Limb (tissue), 2 donors: ENCODE data around the gene POR.
"Not testable (repeated sequence)": the region's sequence is repeated elsewhere in the genome, so short reads cannot be mapped to it uniquely, and the experiment has no call there.

ENCODE experiments used
- DNase-seq, 2 donors: peaks; one replicate each; pipeline ENCODE4 v3.0.0-alpha.2; 2016; ENCODE audit errors: extremely low spot score in 2 of 2

The POR gene

DNA sequence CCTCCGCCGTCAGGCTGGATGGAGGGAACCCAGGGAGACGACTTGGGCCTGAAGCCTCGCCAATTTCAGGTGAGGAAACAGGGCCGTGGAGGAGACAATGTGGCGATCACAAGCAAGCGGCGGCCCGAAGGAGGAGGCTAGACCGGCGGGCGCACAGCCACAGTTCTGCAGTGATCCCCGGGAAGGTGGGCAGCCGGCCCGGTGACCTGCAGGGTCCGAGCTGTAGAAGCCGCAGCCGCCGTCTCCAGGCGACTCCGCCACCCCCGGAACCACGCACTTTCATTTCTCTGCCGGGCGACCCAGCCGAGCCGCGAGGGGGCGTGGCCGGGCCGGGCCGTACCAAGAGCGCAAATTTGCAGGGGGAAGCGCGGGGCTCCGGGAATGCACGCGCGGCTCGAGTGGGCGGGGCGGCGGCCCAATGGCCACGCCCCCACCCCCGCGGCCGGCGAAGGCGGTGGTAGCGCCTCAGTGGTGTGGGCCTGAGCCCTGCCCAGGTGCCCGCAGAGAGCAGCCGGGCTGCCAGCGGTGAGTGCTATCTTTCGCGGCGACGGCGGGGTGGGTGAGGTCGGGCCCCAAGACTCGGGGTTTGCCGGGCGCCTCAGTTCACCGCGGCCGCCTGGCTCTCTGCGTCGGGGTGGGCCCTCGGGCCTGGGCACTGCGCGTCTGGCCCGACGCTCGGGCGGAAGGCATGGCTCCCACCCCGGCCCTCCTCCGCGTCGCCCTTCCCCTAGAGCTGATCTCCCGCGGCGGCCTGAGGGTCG, at the start of gene POR:
Gene POR, plus strand, starts transcription at position 501 of the 761 bp plus-strand sequence. CDS start 38,847 bp downstream, outside the sequence.
- DNase-seq, result peak; percentile 88 to 98

GRCh38 chr7:75866114-75866488, 48.9 kb upstream of the POR start:
- no peak for DNase-seq

- DNase-seq, result peak; percentile 56 to 57
These were observed 48.2 kb upstream of the POR start for GRCh38 chr7:75866489-75867389.

DNA sequence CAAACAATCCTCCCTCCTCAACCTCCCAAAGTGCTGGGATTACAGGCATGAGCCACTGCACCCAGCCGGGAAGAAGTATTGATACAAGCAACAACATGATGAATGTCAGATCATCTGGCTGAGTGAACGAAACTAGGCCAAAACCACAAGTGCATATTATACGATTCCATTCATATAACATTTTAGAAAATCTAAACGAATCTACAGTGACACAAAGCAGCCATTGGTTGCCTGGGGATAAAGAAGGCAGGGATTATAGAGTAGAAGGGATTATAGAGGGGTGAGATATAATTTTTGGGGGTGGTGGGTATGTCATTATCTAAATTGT, 47.6 kb upstream of the POR start:
- DNase-seq, result no peak

DNA sequence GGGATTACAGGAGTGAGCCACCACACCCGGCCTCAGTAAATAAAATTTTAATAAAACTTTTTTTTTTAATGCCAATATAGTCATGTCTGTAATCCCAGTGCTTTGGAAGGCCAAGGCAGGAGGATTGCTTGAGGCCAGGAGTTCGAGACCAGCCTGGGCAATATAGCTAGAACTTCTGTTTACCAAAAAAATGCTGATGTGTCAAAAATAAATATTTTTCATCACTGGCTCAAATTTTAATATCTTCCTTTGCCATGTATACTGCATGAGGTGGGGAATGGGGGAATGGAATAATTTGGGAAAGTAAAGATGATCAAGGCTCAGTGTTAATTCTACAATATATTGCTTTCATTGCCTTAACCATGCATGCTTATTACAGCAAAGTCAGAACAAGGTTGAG, 46.8 kb upstream of the POR start:
- DNase-seq, result no peak

DNA sequence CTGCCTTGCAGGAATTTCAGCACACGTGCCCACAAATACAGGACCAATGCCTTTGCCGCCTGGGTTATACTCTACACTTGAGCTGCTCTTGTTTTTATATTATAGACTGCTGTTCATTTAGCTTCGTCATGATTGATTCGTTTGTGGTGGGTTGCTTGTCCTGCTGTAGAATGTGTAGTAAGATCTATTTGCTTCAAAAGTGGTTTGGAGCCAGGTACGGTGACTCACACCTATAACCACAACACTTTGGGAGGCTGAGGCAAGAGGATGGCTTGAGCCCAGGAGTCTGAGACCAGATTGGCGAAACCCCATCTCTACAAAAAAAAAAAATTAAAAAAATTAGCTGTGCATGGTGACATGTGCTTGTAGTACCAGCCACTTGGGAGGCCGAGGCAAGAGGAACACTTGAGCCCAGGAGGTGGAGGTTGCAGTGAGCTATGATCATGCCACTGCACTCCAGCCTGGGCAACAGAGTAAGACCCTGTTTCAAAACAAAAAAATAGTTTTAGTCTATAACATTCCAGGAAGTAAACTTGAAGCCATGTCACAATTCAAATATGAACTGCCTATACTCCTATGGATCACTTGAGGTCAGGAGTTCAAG, 45.1 kb upstream of the POR start:
- DNase-seq, result no peak

- no peak for DNase-seq
These were observed 44.3 kb upstream of the POR start for GRCh38 chr7:75870557-75871161.

DNA sequence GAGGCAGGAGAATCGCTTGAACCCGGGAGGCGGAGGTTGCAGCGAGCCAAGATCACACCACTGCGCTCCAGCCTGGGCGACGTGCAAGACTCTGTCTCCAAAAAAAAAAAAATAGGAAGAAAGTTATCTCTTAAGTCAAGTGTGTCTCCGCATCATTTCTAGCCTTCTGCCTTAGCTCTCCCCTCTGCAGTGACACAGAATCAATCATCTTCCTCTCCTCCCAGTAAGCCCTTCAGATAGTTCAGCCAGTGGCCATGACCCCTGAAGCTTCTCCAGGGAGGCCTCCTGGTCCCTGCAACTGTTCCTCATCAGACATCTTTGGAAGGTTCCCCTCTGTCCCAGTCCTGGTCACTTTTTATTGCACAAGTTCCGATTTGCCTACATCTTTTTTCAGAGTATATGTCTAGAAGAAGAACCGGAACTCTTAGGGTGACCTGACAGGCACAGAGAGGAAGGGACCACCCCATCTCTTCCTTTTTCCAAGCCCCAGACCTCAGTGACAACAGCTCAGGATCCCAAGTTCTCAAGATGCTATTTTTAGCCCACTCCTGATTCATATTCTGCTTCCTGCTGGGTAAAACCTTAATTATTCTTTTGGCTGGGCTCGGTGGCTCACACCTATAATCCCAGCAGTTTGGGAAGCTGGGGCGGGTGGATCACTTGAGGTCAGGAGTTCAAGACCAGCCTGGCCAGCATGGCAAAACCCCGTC, 42.7 kb upstream of the POR start:
- DNase-seq, result no peak

DNA sequence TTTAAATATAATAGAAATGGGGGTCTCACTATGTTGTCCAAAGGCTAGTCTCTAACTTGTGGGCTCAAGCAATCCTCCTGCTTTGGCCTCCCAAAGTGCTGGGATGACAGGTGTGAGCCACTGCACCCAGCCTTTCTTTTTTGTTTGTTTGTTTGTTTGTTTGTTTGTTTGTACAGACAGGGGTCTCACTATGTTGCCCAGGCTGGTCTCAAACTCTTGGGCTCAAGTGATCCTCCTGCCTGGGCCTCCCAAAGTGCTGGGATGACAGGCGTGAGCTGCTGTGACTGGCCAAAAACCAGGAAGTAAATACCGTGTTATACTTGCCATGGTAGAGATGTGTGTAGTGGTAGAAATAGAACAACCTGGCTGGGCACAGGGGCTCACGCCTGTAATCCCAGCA, 40.8 kb upstream of the POR start:
- not testable (repeated sequence) for DNase-seq

DNA sequence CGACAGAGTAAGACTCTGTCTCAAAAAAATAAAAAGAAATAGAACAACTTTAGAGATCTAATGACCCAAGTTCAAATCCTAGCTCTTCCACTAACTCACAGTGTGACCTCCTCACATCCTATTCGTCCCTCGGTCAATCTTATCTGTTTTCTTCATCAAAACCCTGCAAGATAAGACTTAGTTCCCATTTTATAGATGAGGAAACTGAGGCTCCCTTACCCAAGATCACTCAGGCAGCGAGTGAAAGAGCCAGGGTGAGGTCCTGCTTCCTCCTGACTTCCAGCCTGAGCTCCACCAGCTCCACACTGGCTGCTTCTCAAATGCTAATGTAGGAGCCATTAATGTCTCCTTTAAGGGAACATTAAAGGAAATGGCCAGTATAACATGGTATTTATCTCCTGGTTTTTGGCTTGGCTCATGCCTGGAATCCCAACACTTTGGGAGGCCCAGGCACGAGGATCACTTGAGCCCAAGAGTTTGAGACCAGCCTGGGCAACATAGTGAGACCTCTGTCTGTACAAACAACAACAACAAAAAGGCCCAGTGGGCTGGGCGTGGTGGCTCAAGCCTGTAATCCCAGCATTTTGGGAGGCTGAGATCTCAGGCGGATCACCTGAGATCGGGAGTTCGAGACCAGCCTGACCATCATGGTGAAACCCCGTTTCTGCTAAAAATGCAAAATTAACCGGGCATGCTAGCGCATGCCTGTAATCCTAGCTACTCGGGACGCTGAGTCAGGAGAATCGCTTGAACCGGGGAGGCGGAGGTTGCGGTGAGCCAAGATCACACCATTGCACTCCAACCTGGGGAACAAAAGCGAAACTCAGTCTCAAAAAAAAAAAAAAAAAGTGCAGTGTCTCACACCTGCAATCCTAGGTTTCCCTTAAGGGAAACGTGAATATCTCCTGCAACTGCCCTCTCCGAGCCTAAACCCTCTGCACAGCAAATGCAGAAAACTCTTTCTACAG, 39.6 kb upstream of the POR start:
- no peak for DNase-seq

- DNase-seq, result no peak
These were observed 38.7 kb upstream of the POR start for GRCh38 chr7:75876126-75876881.

DNA sequence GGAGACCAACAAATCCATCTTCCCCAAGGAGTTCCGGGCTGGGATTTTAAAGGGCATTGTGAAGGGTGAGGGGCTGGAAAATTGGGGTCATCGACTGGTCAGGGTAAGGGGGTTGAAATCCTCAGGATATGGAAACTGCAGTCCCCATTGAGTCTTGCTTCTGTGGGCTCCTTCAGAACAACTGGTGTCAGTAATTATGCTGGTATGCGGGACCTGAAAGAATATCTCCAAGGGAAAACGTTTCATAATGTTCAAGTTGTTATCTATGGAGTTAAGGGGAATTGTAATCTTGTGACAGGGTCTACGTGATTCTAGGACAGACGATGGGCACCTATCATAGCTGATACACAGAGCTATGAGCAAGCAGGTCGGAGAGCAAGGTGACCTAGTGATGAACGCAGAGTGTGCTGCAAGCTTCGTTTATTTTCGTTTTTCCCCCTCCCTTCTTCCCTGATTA, 36.6 kb upstream of the POR start:
- DNase-seq, result no peak

DNA sequence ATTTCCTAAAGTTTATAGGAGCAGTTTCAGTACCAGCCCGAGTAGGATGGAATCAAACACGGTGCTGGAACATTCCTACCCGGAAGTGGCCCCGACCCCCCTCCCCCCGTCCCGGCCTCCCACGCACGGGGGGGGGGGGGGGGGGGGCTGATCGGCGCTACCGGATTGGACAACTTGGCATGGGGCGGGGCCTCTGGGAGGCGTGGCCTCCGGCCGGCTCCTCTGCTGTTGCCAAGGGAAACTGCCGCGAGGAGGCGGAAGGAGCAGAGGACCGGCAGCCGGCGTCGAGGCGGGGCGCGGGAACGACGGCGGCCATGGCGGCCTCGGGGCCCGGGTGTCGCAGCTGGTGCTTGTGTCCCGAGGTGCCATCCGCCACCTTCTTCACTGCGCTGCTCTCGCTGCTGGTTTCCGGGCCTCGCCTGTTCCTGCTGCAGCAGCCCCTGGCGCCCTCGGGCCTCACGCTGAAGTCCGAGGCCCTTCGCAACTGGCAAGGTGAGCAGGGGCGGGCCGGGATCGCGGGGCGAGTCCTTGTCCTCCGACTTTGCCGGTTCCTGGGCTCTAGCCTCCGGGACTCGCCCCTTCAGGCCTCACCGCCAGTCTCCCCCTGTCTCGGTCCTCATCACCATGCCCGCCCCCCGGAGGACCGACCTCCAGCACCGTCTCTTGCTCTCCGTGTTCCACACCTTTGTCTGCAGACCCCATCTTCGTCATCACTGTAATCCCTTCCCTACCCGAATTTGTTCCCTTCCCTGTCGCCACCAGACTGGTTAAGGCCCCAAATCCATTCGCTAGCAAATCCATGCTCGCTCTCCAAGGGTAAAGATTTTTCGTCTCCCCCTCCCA, 36.0 kb upstream of the POR start, which contains the start of gene RHBDD2:
Gene RHBDD2, plus strand, starts transcription at position 266 of the 843 bp plus-strand sequence. Its CDS starts 49 bp downstream, at position 315.
- peak; percentile 93 to 99 for DNase-seq

DNA sequence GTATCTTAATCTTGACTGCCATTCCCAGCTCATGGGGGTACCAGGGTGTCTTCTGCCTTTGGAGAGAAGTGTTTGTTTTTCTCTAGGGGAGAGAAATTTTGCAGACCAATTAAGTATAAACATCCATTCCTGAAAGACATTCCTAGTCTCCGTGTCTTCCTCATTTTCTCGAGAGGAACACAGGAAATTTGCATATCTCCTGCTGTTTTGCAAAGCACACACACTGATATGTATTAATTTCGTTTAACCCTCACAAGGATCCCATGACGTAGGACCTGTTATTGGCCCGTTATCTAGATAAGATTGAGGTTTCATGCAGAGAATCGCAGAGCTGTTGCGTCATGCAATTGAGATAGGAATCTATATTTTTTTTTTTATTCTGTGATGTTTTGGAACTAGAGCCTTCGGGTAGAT, 35.2 kb upstream of the POR start:
- no peak for DNase-seq

DNA sequence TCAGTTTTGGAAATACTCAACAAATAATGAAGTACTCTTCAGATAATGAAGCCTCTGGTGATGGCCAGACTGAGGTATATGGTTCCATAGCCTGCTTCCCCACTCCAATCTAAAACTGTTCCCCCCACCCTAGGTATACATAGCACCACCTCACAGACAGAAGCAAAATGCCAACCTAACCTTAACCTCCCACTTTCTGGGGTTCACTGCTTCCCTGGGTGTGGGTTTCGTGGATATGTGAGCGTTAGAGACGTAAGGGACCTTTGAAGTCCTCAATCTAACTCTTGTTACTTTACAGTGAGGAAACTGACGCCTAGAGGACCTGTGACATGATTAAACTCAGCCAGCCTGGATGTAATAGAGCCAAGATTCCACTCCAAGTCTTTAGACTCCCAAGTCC, 34.7 kb upstream of the POR start:
- no peak for DNase-seq

DNA sequence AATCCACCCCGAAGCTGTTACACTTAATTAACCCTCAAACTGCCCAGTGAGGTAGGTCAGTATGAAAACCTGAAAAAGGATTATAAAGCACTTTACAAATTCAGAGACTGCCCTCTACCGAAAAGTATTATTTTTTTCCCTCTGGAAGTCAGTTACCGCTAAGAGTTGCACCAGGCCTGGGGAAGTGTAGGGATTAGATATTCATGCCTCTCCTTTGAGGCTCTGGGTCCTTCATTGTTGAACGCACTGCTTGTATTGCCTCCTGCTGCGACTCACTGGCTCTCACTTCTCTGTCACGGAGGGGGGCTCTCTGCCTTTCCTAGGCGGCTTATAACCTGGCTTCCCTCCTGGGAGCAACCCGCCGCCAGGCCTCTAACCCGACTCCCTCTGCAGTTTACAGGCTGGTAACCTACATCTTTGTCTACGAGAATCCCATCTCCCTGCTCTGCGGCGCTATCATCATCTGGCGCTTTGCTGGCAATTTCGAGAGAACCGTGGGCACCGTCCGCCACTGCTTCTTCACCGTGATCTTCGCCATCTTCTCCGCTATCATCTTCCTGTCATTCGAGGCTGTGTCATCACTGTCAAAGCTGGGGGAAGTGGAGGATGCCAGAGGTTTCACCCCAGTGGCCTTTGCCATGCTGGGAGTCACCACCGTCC, 33.4 kb upstream of the POR start:
- DNase-seq, result no peak

GRCh38 chr7:75883265-75883824, 31.6 kb upstream of the POR start:
- not testable (repeated sequence) for DNase-seq
